SK-N-SH (cell line): Measurements from ENCODE around the gene STX1A. TPM values are rescaled to one million over a fixed set of nuclear protein-coding genes. Genes with fewer than 3 reads are reported as not detected.

Experiments used
- CTCF ChIA-PET: fragments of 300-600, 350-600 bp; formaldehyde crosslinking; extraction: SDS; loops from one replicate; lab custom pipeline; 2021; lab: Yijun Ruan, JAX
- POLR2A ChIA-PET: fragments of 350-600 bp; sonication (Branson Sonifier 250); formaldehyde crosslinking; extraction: SDS; loops from one replicate; lab custom pipeline; 2020; ENCODE audit warnings: antibody characterized with exemption, inconsistent platforms; lab: Yijun Ruan, JAX
- DNase-seq: peaks from one replicate; pipeline ENCODE4 v3.0.0; 2012
- H2AFZ ChIP-seq: fragments of 200-600 bp; sonication (generic); 2 replicates; pipeline ENCODE4 v1.8.1; 2016; ENCODE audit warnings: antibody characterized with exemption, mild to moderate bottlenecking, low read depth
- H3F3A ChIP-seq: fragments of 200-600 bp; sonication (generic); replicated peaks from 2 replicates; pipeline ENCODE3; 2016; ENCODE audit warnings: antibody characterized with exemption, mild to moderate bottlenecking; ENCODE audit not compliant: insufficient read depth
- H3K27ac ChIP-seq, 2 experiments: fragments of 200-500 bp in 1 of 2; fragments of 200-600 bp in 1 of 2; sonication (Bioruptor generic) in 1 of 2; sonication (generic), shearing (Covaris generic) in 1 of 2; 2 replicates each; pipeline versions ENCODE4 v1.5.1 to v1.6.1; 2014 to 2016; ENCODE audit warnings: low read depth in 2 of 2, inconsistent platforms in 1 of 2, low read length in 1 of 2, mild to moderate bottlenecking in 1 of 2, mixed read lengths in 1 of 2
- H3K27me3 ChIP-seq: fragments of 200-600 bp; sonication (generic), shearing (Covaris generic); 2 replicates; pipeline ENCODE4 v1.6.1; 2016; ENCODE audit warnings: mixed run types; ENCODE audit not compliant: insufficient read depth
- H3K36me3 ChIP-seq, 2 experiments: fragments of 200-500 bp in 1 of 2; fragments of 200-600 bp in 1 of 2; sonication (Bioruptor generic) in 1 of 2; sonication (generic) in 1 of 2; replicated peaks in 1 of 2; 2 replicates each; pipeline versions ENCODE3 to v1.5.1; 2014 to 2016; ENCODE audit warnings: low read length in 1 of 2, mild to moderate bottlenecking in 1 of 2; ENCODE audit not compliant: insufficient read depth in 2 of 2, control insufficient read depth in 1 of 2
- H3K4me1 ChIP-seq, 2 experiments: fragments of 200-500 bp in 1 of 2; fragments of 200-600 bp in 1 of 2; sonication (Bioruptor generic) in 1 of 2; sonication (generic), shearing (Covaris generic) in 1 of 2; 2 replicates each; pipeline versions ENCODE4 v1.5.1 to v1.6.1; 2014 to 2016; ENCODE audit warnings: low read depth in 1 of 2, low read length in 1 of 2, mixed run types in 1 of 2; ENCODE audit not compliant: insufficient read depth in 2 of 2, control insufficient read depth in 1 of 2
- H3K4me2 ChIP-seq: fragments of 200-600 bp; sonication (generic), shearing (Covaris generic); 2 replicates; pipeline ENCODE4 v1.6.1; 2017; ENCODE audit warnings: mixed run types
- H3K4me3 ChIP-seq, 2 experiments: fragments of 200-500 bp in 1 of 2; fragments of 200-600 bp in 1 of 2; sonication (Bioruptor generic) in 1 of 2; sonication (generic), shearing (Covaris generic) in 1 of 2; 2 replicates each; pipeline versions ENCODE4 v1.5.1 to v1.8.1; 2014 to 2016; ENCODE audit warnings: low read depth in 2 of 2, inconsistent platforms in 1 of 2, low read length in 1 of 2, mild to moderate bottlenecking in 1 of 2, mixed read lengths in 1 of 2, moderate library complexity in 1 of 2
- H3K79me2 ChIP-seq: fragments of 200-600 bp; sonication (generic); 2 replicates; pipeline ENCODE4 v1.8.1; 2017; ENCODE audit warnings: mild to moderate bottlenecking; ENCODE audit not compliant: insufficient read depth
- H3K9ac ChIP-seq: fragments of 200-600 bp; sonication (generic); 2 replicates; pipeline ENCODE4 v1.6.1; 2017; ENCODE audit warnings: mixed run types
- H3K9me2 ChIP-seq: fragments of 200-600 bp; sonication (generic); 2 replicates; pipeline ENCODE4 v1.6.1; 2017; ENCODE audit warnings: mixed run types
- H3K9me3 ChIP-seq: fragments of 200-600 bp; sonication (generic); 2 replicates; pipeline ENCODE4 v1.6.1; 2017; ENCODE audit warnings: mixed run types, mild to moderate bottlenecking, moderate library complexity
- H4K20me1 ChIP-seq: fragments of 200-600 bp; sonication (generic); 2 replicates; pipeline ENCODE4 v1.6.1; 2017; ENCODE audit warnings: mild to moderate bottlenecking, mixed run types; ENCODE audit not compliant: insufficient read depth
- CHD2 ChIP-seq: fragments of 150-350 bp; IDR thresholded peaks from 2 replicates; pipeline ENCODE4 v1.6.1; 2018; ENCODE audit warnings: low read length; ENCODE audit not compliant: partially characterized antibody
- GABPA ChIP-seq: IDR thresholded peaks from 2 replicates; pipeline ENCODE4 v1.4.0; 2012; ENCODE audit warnings: low read depth, mild to moderate bottlenecking
- GATA2 ChIP-seq: sonication (generic); formaldehyde crosslinking; IDR thresholded peaks from 2 replicates; pipeline ENCODE4 v1.5.0; 2020; ENCODE audit warnings: mild to moderate bottlenecking, missing genetic modification reagents
- MEF2A ChIP-seq: IDR thresholded peaks from 2 replicates; pipeline ENCODE4 v1.4.0; 2012; ENCODE audit warnings: low read depth, borderline replicate concordance
- MXI1 ChIP-seq: IDR thresholded peaks from 2 replicates; pipeline ENCODE4 v1.6.1; 2012; ENCODE audit warnings: mild to moderate bottlenecking, low read depth, low read length, improper control_type of control experiment
- NRF1 ChIP-seq: IDR thresholded peaks from 2 replicates; pipeline ENCODE4 v1.6.1; 2012; ENCODE audit warnings: low read depth, mild to moderate bottlenecking, low read length
- POLR2AphosphoS5 ChIP-seq: IDR thresholded peaks from 2 replicates; pipeline ENCODE4 v1.6.1; 2012; ENCODE audit warnings: low read depth, low read length
- RCOR1 ChIP-seq: fragments of 150-350 bp; IDR thresholded peaks from 2 replicates; pipeline ENCODE4 v1.6.1; 2017; ENCODE audit warnings: antibody characterized with exemption, low read length
- RXRA ChIP-seq: IDR thresholded peaks from 2 replicates; pipeline ENCODE4 v1.4.0; 2012; ENCODE audit warnings: low read depth, mild to moderate bottlenecking, borderline replicate concordance
- SMC3 ChIP-seq: IDR thresholded peaks from 2 replicates; pipeline ENCODE4 v1.6.1; 2012; ENCODE audit warnings: low read depth, low read length, improper control_type of control experiment
- TCF12 ChIP-seq: IDR thresholded peaks from 2 replicates; pipeline ENCODE4 v1.4.0; 2012
- TEAD4 ChIP-seq: IDR thresholded peaks from 2 replicates; pipeline ENCODE4 v1.4.0; 2012; ENCODE audit warnings: mild to moderate bottlenecking, borderline replicate concordance; ENCODE audit not compliant: insufficient read depth
- WGBS: methylation state at CpG from one replicate; pipeline ENCODE4 v1.1.6; 2017; ENCODE audit warnings: low lambda C conversion rate; 5-methylcytosine and 5-hydroxymethylcytosine counted together
- polyA plus RNA-seq, 3 experiments: library from polyadenylated mRNA; depleted of rRNA; stranded (reverse); fragments of >200 nt; gene quantifications; 2 replicates each; pipeline ENCODE4 v1.2.3, GENCODE V29; 2012
- TF ChIP-seq, protein P1 (sequence below): IDR thresholded peaks from 2 replicates; pipeline ENCODE4 v1.4.0; 2012; ENCODE audit warnings: low read depth, borderline replicate concordance
- TF ChIP-seq, protein P2 (sequence below): fragments of 150-350 bp; IDR thresholded peaks from 2 replicates; pipeline ENCODE4 v1.6.1; 2016; ENCODE audit warnings: mild to moderate bottlenecking, low read depth, low read length
- TF ChIP-seq, protein P3 (sequence below): fragments of 150-350 bp; IDR thresholded peaks from 2 replicates; pipeline ENCODE4 v1.6.1; 2017; ENCODE audit warnings: antibody characterized with exemption, low read length, low read depth, borderline replicate concordance

The STX1A gene
- polyA plus RNA-seq, 1 of the 3 experiments (the other 2 are of a cell fraction), result 91.1 TPM

DNA sequence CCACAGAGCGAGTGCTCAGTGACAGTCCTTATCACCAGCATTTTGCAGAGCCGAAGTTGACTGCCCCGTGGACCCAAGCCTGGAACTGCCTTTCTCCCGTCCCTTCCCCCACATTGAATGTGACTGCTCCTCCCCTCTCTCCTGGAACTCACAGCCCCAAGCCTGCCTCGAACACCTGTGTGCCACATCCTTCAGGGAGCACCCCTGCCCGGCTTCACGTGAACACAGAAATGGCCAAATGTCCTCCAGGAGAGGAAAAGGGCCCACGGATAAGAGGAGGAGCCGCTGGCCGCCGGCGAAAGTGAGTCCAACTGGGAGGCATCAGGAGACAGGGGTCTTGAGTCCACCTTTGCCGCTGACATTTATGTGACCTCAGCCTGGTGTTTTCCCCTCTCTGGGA lies 16.2 kb downstream of the STX1A start:
- H3K9me3 ChIP-seq, result no peaks in the 10 kb centered on the region
- H3K4me2 ChIP-seq, result no peak overlapping the region
- H3F3A ChIP-seq, result peaks cover 58% of the 10 kb centered on the region
- WGBS, result 89% methylated on average over 13 of the region's 13 CpGs
- POLR2A ChIA-PET, result interaction anchor here (0.9 kb wide), 1 partner anchor 11 kb away, joined by 3 read pairs; no protein-coding TSS in a partner anchor
- peaks cover 0 to 42% of the 10 kb centered on the region in 2 experiments; a peak in 3 of 4 replicates for H3K4me1 ChIP-seq
- H4K20me1 ChIP-seq, result peaks cover 28% of the 10 kb centered on the region; the same call in 1 of the 2 replicates
- CTCF ChIA-PET, result interaction anchor here (0.9 to 8.8 kb wide), 7 partner anchors 16 to 97 kb away, joined by 3 to 70 read pairs (median 4); partner anchors contain the start of gene STX1A
- peaks cover 31% of the 10 kb centered on the region; the same call in 1 of the 2 replicates for H3K79me2 ChIP-seq
- no peaks in the 10 kb centered on the region for H3K9me2 ChIP-seq
- H3K4me3 ChIP-seq, result no peak overlapping the region
- H2AFZ ChIP-seq, result no peak overlapping the region
- peaks cover 37 to 46% of the 10 kb centered on the region in 2 experiments for H3K36me3 ChIP-seq
- no peak for TF ChIP-seq TEAD4
- no peak for TF ChIP-seq NRF1
- TF ChIP-seq, protein P1, sequence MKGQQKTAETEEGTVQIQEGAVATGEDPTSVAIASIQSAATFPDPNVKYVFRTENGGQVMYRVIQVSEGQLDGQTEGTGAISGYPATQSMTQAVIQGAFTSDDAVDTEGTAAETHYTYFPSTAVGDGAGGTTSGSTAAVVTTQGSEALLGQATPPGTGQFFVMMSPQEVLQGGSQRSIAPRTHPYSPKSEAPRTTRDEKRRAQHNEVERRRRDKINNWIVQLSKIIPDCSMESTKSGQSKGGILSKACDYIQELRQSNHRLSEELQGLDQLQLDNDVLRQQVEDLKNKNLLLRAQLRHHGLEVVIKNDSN, result no peak
- TF ChIP-seq SMC3, result no peak
- TF ChIP-seq RCOR1, result no peak
- TF ChIP-seq GABPA, result no peak
- TF ChIP-seq, protein P2, sequence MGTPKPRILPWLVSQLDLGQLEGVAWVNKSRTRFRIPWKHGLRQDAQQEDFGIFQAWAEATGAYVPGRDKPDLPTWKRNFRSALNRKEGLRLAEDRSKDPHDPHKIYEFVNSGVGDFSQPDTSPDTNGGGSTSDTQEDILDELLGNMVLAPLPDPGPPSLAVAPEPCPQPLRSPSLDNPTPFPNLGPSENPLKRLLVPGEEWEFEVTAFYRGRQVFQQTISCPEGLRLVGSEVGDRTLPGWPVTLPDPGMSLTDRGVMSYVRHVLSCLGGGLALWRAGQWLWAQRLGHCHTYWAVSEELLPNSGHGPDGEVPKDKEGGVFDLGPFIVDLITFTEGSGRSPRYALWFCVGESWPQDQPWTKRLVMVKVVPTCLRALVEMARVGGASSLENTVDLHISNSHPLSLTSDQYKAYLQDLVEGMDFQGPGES, result no peak
- TF ChIP-seq, protein P3, sequence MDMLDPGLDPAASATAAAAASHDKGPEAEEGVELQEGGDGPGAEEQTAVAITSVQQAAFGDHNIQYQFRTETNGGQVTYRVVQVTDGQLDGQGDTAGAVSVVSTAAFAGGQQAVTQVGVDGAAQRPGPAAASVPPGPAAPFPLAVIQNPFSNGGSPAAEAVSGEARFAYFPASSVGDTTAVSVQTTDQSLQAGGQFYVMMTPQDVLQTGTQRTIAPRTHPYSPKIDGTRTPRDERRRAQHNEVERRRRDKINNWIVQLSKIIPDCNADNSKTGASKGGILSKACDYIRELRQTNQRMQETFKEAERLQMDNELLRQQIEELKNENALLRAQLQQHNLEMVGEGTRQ, result no peak
- no peaks in the 10 kb centered on the region for H3K27me3 ChIP-seq
- DNase-seq, result peak; percentile 28
- H3K27ac ChIP-seq, result no peak overlapping the region; a peak in 1 of 4 replicates
- no peak overlapping the region for H3K9ac ChIP-seq

DNA sequence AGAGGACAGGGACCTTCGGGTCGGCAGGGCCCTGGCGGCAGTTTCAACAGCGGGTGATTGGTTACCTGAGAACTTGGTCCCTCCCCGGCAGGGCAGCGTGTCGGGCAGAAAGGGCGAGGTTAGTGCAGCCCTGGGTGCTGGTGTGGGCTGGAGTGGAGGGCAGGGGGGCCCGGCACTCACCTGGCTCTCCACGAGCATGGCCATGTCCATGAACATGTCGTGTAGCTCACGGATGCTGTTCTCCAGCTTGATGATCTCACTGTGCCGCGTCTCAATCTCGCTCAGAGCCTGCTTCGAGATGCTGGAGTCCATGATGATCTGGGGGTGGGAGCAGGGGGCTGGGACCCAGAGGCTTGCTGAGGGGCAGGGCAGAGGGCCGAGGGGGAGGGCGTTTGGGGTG lies 16.8 kb downstream of the STX1A start:
- peak; percentile 36 for DNase-seq
- peaks cover 58% of the 10 kb centered on the region for H3F3A ChIP-seq
- peaks cover 34 to 48% of the 10 kb centered on the region in 2 experiments for H3K36me3 ChIP-seq
- peaks cover 26% of the 10 kb centered on the region; the same call in 1 of the 2 replicates for H3K79me2 ChIP-seq
- WGBS, result 93% methylated on average over 16 of the region's 18 CpGs
- no peak for TF ChIP-seq MEF2A
- TF ChIP-seq, protein P3, result no peak
- no peak for TF ChIP-seq RCOR1
- no peak for TF ChIP-seq GATA2
- no peak for TF ChIP-seq POLR2AphosphoS5
- TF ChIP-seq TCF12, result no peak
- TF ChIP-seq NRF1, result no peak
- TF ChIP-seq, protein P1, result no peak
- TF ChIP-seq CHD2, result no peak
- TF ChIP-seq RXRA, result no peak
- TF ChIP-seq MXI1, result no peak
- TF ChIP-seq GABPA, result no peak
- POLR2A ChIA-PET, result no interaction called here
- no peak overlapping the region for H3K9ac ChIP-seq
- H3K27ac ChIP-seq, result no peak overlapping the region
- no peak overlapping the region for H2AFZ ChIP-seq
- peaks cover 27% of the 10 kb centered on the region; the same call in 1 of the 2 replicates for H4K20me1 ChIP-seq
- CTCF ChIA-PET, result interaction anchor here (0.7 to 8.8 kb wide), 20 partner anchors 10 to 156 kb away, joined by 3 to 70 read pairs (median 4); partner anchors contain the start of genes ABHD11, BUD23, DNAJC30 and STX1A
- no peaks in the 10 kb centered on the region for H3K9me2 ChIP-seq
- H3K4me3 ChIP-seq, result no peak overlapping the region
- no peak overlapping the region for H3K4me2 ChIP-seq
- H3K4me1 ChIP-seq, result peaks cover 0 to 36% of the 10 kb centered on the region in 2 experiments; a peak in 3 of 4 replicates
- H3K27me3 ChIP-seq, result no peaks in the 10 kb centered on the region
- H3K9me3 ChIP-seq, result no peaks in the 10 kb centered on the region
